ENCODE results near the gene CTSV. TPM values are rescaled to one million over a fixed set of nuclear protein-coding genes. Genes with fewer than 3 reads are reported as not detected.

Gene CTSV
- total RNA-seq, 1 experiment from 2014 or later = 68.4 TPM

DNA sequence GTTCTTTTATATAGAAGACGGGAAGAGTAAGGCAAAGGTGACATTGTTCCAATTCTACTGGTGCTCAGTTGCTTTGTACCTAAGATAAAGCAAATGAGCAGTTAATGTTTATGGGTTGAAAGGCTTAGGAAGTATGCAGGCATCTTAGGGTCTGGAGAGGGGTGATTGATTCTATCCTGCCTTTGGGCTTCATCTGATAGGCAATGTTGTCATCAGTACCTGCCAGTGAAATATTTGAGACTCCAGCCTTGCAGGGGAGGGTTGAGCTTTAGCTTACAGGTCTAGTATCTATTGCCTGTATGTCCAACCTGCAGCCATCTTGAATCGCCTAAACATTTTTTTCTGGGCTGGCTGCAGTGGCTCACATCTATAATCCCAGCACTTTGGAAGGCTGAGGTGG, 13.8 kb upstream of the CTSV start (continued):
- TF ChIP-seq, protein P1, sequence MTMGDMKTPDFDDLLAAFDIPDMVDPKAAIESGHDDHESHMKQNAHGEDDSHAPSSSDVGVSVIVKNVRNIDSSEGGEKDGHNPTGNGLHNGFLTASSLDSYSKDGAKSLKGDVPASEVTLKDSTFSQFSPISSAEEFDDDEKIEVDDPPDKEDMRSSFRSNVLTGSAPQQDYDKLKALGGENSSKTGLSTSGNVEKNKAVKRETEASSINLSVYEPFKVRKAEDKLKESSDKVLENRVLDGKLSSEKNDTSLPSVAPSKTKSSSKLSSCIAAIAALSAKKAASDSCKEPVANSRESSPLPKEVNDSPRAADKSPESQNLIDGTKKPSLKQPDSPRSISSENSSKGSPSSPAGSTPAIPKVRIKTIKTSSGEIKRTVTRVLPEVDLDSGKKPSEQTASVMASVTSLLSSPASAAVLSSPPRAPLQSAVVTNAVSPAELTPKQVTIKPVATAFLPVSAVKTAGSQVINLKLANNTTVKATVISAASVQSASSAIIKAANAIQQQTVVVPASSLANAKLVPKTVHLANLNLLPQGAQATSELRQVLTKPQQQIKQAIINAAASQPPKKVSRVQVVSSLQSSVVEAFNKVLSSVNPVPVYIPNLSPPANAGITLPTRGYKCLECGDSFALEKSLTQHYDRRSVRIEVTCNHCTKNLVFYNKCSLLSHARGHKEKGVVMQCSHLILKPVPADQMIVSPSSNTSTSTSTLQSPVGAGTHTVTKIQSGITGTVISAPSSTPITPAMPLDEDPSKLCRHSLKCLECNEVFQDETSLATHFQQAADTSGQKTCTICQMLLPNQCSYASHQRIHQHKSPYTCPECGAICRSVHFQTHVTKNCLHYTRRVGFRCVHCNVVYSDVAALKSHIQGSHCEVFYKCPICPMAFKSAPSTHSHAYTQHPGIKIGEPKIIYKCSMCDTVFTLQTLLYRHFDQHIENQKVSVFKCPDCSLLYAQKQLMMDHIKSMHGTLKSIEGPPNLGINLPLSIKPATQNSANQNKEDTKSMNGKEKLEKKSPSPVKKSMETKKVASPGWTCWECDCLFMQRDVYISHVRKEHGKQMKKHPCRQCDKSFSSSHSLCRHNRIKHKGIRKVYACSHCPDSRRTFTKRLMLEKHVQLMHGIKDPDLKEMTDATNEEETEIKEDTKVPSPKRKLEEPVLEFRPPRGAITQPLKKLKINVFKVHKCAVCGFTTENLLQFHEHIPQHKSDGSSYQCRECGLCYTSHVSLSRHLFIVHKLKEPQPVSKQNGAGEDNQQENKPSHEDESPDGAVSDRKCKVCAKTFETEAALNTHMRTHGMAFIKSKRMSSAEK (CRISPR knock-in tag; IDR thresholded peaks at IDR 0.05; ENCODE audit: borderline replicate concordance) = no peak
- TF ChIP-seq CTCF (IDR thresholded peaks at IDR 0.05) = no peak
- no peak for TF ChIP-seq TCF7 (CRISPR knock-in tag; IDR thresholded peaks at IDR 0.05; ENCODE audit: low read depth)
- TF ChIP-seq, protein P2, sequence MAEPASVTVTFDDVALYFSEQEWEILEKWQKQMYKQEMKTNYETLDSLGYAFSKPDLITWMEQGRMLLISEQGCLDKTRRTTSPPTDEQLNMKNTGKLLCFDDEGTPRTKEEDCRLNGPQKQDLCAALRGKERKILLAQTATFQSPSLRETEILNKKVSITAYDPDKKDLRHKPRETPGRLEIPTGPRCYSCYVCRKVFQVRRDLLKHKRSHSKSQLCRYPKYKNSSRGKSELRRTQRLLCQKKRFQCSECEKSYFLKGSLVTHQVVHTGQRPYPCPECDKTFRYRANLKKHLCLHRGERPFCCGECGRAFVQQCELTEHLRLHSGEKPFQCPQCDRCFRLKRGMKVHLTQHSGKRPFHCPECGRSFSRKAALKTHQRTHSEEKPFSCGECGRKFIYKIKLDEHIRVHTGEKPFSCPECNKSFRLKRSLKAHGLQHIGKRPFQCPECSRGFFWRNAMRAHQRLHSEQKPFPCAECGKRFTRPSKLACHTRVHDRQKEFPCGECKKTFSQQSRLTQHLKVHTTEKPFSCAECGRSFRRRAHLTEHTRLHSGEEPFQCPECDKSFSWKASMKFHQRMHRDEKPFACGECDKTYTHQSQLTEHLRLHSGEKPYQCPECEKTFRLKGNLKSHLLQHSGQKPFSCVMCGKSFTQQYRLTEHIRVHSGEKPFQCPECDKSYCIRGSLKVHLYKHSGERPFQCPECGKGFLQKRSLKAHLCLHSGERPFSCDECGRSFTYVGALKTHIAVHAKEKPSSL (CRISPR knock-in tag; conservative IDR thresholded peaks at IDR 0.05) = no peak
- no peak for TF ChIP-seq CREM (CRISPR knock-in tag; IDR thresholded peaks at IDR 0.05)

- Mint-ChIP-seq H3K27me3 (ENCODE audit: low read depth) (peaks cover 16% of the 10 kb centered on the region), H3K4me1 (peaks cover 37% of the 10 kb centered on the region), H3K36me3 (peaks cover 10% of the 10 kb centered on the region), H3K9me3 (peaks cover 20% of the 10 kb centered on the region), H3K4me3 (no peak overlapping the region), H3K27ac (peak overlapping the region; percentile 52)
- ATAC-seq = peak; percentile 98
- ChIA-PET POLR2A (no interaction called here), CTCF (interaction anchor here (1.0 to 1.1 kb wide), 2 partner anchors 63 to 172 kb away, joined by 4 read pairs; no protein-coding TSS in a partner anchor)
- TF ChIP-seq TEAD1 (CRISPR knock-in tag; IDR thresholded peaks at IDR 0.05) = peak; percentile 63; the same call in 1 of the 2 replicates
- TF ChIP-seq ESRRA (CRISPR knock-in tag; IDR thresholded peaks at IDR 0.05; ENCODE audit: borderline replicate concordance) = no peak
- TF ChIP-seq ZNF423 (CRISPR knock-in tag; IDR thresholded peaks at IDR 0.05) = 0 out of 2 replicates have a peak, but pooled peaks have one; percentile 3
- peak; percentile 59 for DNase-seq (ENCODE audit: low spot score)
Measured at GRCh38 chr9:97046228-97046627, 7.3 kb upstream of the CTSV start.

DNA sequence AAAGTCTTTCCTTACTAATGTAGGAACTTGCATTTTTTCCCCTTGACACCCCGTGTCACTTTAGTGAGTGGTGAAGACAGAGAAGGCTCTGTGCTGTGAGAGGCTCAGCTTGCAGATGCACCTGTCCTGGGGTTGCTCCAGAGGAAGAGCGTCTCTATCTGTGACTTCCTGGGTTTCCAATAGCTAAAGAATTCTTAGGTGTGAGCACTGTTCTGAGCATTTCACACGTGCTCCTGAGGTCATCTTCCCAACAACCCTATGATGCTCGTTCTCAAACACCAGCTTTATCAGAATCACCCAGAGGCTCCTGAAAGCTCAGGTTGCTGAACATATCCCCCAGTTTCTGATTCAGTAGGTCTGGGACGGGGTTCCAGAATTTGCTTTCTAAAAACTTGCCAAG, 6.4 kb upstream of the CTSV start:
- Mint-ChIP-seq H3K4me3 (no peak overlapping the region), H3K4me1 (peaks cover 31% of the 10 kb centered on the region), H3K36me3 (peaks cover 1% of the 10 kb centered on the region), H3K27ac (no peak overlapping the region), H3K27me3 (ENCODE audit: low read depth) (peaks cover 16% of the 10 kb centered on the region), H3K9me3 (peaks cover 11% of the 10 kb centered on the region)
- ChIA-PET POLR2A (no interaction called here), CTCF (interaction anchor here (0.9 to 1.0 kb wide), 2 partner anchors 12 to 64 kb away, joined by 3 to 4 read pairs; no protein-coding TSS in a partner anchor)
- no peak for DNase-seq (ENCODE audit: low spot score)
- no peak for ATAC-seq
- TF ChIP-seq, protein P3, sequence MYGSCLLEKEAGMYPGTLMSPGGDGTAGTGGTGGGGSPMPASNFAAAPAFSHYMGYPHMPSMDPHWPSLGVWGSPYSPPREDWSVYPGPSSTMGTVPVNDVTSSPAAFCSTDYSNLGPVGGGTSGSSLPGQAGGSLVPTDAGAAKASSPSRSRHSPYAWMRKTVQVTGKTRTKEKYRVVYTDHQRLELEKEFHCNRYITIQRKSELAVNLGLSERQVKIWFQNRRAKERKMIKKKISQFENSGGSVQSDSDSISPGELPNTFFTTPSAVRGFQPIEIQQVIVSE (CRISPR knock-in tag; IDR thresholded peaks at IDR 0.05; ENCODE audit: borderline replicate concordance) = no peak
- TF ChIP-seq TEAD4 (CRISPR knock-in tag; IDR thresholded peaks at IDR 0.05) (no peak), RELA (CRISPR knock-in tag; IDR thresholded peaks at IDR 0.05; ENCODE audit: borderline replicate concordance) (no peak), ZNF416 (CRISPR knock-in tag; IDR thresholded peaks at IDR 0.05) (no peak), ZNF232 (CRISPR knock-in tag; IDR thresholded peaks at IDR 0.05) (no peak), OVOL2 (CRISPR knock-in tag; IDR thresholded peaks at IDR 0.05; ENCODE audit: borderline replicate concordance) (no peak), ZNF121 (CRISPR knock-in tag; IDR thresholded peaks at IDR 0.05) (no peak), NFYB (CRISPR knock-in tag; conservative IDR thresholded peaks at IDR 0.05; ENCODE audit: low read depth) (no peak), RORB (CRISPR knock-in tag; IDR thresholded peaks at IDR 0.05) (no peak)
- TF ChIP-seq, protein P4, sequence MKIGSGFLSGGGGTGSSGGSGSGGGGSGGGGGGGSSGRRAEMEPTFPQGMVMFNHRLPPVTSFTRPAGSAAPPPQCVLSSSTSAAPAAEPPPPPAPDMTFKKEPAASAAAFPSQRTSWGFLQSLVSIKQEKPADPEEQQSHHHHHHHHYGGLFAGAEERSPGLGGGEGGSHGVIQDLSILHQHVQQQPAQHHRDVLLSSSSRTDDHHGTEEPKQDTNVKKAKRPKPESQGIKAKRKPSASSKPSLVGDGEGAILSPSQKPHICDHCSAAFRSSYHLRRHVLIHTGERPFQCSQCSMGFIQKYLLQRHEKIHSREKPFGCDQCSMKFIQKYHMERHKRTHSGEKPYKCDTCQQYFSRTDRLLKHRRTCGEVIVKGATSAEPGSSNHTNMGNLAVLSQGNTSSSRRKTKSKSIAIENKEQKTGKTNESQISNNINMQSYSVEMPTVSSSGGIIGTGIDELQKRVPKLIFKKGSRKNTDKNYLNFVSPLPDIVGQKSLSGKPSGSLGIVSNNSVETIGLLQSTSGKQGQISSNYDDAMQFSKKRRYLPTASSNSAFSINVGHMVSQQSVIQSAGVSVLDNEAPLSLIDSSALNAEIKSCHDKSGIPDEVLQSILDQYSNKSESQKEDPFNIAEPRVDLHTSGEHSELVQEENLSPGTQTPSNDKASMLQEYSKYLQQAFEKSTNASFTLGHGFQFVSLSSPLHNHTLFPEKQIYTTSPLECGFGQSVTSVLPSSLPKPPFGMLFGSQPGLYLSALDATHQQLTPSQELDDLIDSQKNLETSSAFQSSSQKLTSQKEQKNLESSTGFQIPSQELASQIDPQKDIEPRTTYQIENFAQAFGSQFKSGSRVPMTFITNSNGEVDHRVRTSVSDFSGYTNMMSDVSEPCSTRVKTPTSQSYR (CRISPR knock-in tag; IDR thresholded peaks at IDR 0.05) = no peak
- TF ChIP-seq, protein P5, sequence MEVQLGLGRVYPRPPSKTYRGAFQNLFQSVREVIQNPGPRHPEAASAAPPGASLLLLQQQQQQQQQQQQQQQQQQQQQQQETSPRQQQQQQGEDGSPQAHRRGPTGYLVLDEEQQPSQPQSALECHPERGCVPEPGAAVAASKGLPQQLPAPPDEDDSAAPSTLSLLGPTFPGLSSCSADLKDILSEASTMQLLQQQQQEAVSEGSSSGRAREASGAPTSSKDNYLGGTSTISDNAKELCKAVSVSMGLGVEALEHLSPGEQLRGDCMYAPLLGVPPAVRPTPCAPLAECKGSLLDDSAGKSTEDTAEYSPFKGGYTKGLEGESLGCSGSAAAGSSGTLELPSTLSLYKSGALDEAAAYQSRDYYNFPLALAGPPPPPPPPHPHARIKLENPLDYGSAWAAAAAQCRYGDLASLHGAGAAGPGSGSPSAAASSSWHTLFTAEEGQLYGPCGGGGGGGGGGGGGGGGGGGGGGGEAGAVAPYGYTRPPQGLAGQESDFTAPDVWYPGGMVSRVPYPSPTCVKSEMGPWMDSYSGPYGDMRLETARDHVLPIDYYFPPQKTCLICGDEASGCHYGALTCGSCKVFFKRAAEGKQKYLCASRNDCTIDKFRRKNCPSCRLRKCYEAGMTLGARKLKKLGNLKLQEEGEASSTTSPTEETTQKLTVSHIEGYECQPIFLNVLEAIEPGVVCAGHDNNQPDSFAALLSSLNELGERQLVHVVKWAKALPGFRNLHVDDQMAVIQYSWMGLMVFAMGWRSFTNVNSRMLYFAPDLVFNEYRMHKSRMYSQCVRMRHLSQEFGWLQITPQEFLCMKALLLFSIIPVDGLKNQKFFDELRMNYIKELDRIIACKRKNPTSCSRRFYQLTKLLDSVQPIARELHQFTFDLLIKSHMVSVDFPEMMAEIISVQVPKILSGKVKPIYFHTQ (CRISPR knock-in tag; IDR thresholded peaks at IDR 0.05) = no peak

Measured in WTC11 (cell line).